GM21576 (cell line): ENCODE results near the gene ZFAND3.
A peak's percentile ranks its signal among the peaks of the same experiment; 100 is the strongest.

Source experiments
- ATAC-seq: cut with Tn5 transposase; IDR thresholded peaks from one replicate; pipeline ENCODE4 v1.9.1; 2021; ENCODE audit warnings: mild to moderate bottlenecking, moderate library complexity; ENCODE audit not compliant: unreplicated experiment

The ZFAND3 gene

GRCh38 chr6:37794825-37795224 is 24.7 kb upstream of the ZFAND3 start:
- ATAC-seq: no peak

- no peak for ATAC-seq
Observed at GRCh38 chr6:37798436-37799262, 20.9 kb upstream of the ZFAND3 start.

GRCh38 chr6:37799263-37799644 is 20.3 kb upstream of the ZFAND3 start:
- no peak for ATAC-seq

- no peak for ATAC-seq
Observed at GRCh38 chr6:37800703-37801604, 18.6 kb upstream of the ZFAND3 start.

- ATAC-seq: no peak
Observed at GRCh38 chr6:37801605-37801940, 18.0 kb upstream of the ZFAND3 start.

- no peak for ATAC-seq
Observed at GRCh38 chr6:37802810-37803209, 16.7 kb upstream of the ZFAND3 start.

- no peak for ATAC-seq
Observed at GRCh38 chr6:37804586-37804985, 14.9 kb upstream of the ZFAND3 start.

- no peak for ATAC-seq
Observed at GRCh38 chr6:37806213-37806612, 13.3 kb upstream of the ZFAND3 start.

GRCh38 chr6:37807656-37808055 is 11.9 kb upstream of the ZFAND3 start:
- ATAC-seq: no peak

GRCh38 chr6:37809197-37809543 is 10.4 kb upstream of the ZFAND3 start:
- ATAC-seq: no peak

- ATAC-seq: no peak
Observed at GRCh38 chr6:37812841-37813240, 6.7 kb upstream of the ZFAND3 start.

GRCh38 chr6:37814374-37814773 is 5.2 kb upstream of the ZFAND3 start:
- no peak for ATAC-seq

GRCh38 chr6:37816599-37817375 is 2.7 kb upstream of the ZFAND3 start:
- ATAC-seq: no peak

GRCh38 chr6:37818536-37819176 is 871 bp upstream of the ZFAND3 start:
- peak; percentile 64 for ATAC-seq

- no peak for ATAC-seq
Observed at GRCh38 chr6:37819802-37820717, 533 bp downstream of the ZFAND3 start.

- no peak for ATAC-seq
Observed at GRCh38 chr6:37820718-37821079, 1.2 kb downstream of the ZFAND3 start.

- no peak for ATAC-seq
Observed at GRCh38 chr6:37821446-37821845, 1.9 kb downstream of the ZFAND3 start.

- no peak for ATAC-seq
Observed at GRCh38 chr6:37822851-37823682, 3.5 kb downstream of the ZFAND3 start.

- ATAC-seq: no peak
Observed at GRCh38 chr6:37824170-37824569, 4.6 kb downstream of the ZFAND3 start.
